Measurements from ENCODE around the gene POU6F2. TPM values are rescaled to one million over a fixed set of nuclear protein-coding genes. Genes with fewer than 3 reads are reported as not detected.

POU6F2 gene
- total RNA-seq, 1 experiment from 2014 or later: not detected

- no peak for DNase-seq
- no peaks in the 10 kb centered on the region for H3F3A ChIP-seq (ENCODE audit: low read length, unreplicated experiment)
- peaks cover 24% of the 10 kb centered on the region for H3K27me3 ChIP-seq (ENCODE audit: low read length)
- no peaks in the 10 kb centered on the region for H3K4me1 ChIP-seq (ENCODE audit: insufficient read depth, low read length)
- H3K9ac ChIP-seq (ENCODE audit: low read length): no peak overlapping the region
- no peak overlapping the region for H3K4me2 ChIP-seq (ENCODE audit: low read length)
- no peaks in the 10 kb centered on the region for H3K79me2 ChIP-seq (ENCODE audit: low read length)
- H3K9me3 ChIP-seq (ENCODE audit: low read length): no peaks in the 10 kb centered on the region
- no peak overlapping the region for H3K4me3 ChIP-seq (ENCODE audit: low read length)
- H3K36me3 ChIP-seq (ENCODE audit: low read depth, low read length): no peaks in the 10 kb centered on the region
- H3K27ac ChIP-seq (ENCODE audit: low read length): no peak overlapping the region
- BruUV-seq (replicated peaks): no TSS peak
- H4K20me1 ChIP-seq (ENCODE audit: low read length): no peaks in the 10 kb centered on the region
- ChIA-PET CTCF (no interaction called here), POLR2A (ENCODE audit: unreplicated experiment) (no interaction called here)
- H2AFZ ChIP-seq (ENCODE audit: low read length): no peak overlapping the region
- intact Hi-C loops (cut with micrococcal nuclease): no loop called here
- TF ChIP-seq EZH2phosphoT487 (IDR thresholded peaks at IDR 0.05; ENCODE audit: borderline replicate concordance, low read length) (no peak), CTCF (conservative IDR thresholded peaks at IDR 0.05; ENCODE audit: low read depth, low read length) (no peak)
- ATAC-seq: no peak
- no peaks in the 10 kb centered on the region for H3K9me2 ChIP-seq (replicated peaks; ENCODE audit: low read length)
Observed at GRCh38 chr7:39421661-39422060, 444.0 kb downstream of the POU6F2 start.

GRCh38 chr7:39428221-39428620 lies 450.5 kb downstream of the POU6F2 start:
- H3K4me1 ChIP-seq (ENCODE audit: insufficient read depth, low read length): peaks cover 15% of the 10 kb centered on the region
- H3F3A ChIP-seq (ENCODE audit: low read length, unreplicated experiment): no peaks in the 10 kb centered on the region
- peak; percentile 95 for ATAC-seq
- H3K4me3 ChIP-seq (ENCODE audit: low read length): no peak overlapping the region
- ChIA-PET POLR2A (ENCODE audit: unreplicated experiment) (no interaction called here), CTCF (interaction anchor here (0.6 kb wide), 1 partner anchor 36 kb away, joined by 3 read pairs; no protein-coding TSS in a partner anchor)
- TF ChIP-seq EZH2phosphoT487 (IDR thresholded peaks at IDR 0.05; ENCODE audit: borderline replicate concordance, low read length) (no peak), EZH2 (IDR thresholded peaks at IDR 0.05; ENCODE audit: low read length, unreplicated experiment) (no peak), CTCF (conservative IDR thresholded peaks at IDR 0.05; ENCODE audit: low read depth, low read length) (no peak)
- H3K27me3 ChIP-seq (ENCODE audit: low read length): peaks cover 16% of the 10 kb centered on the region; the same call in 1 of the 2 replicates
- DNase-seq: peak; percentile 78
- no peak overlapping the region for H3K27ac ChIP-seq (ENCODE audit: low read length)
- no peak overlapping the region for H3K9ac ChIP-seq (ENCODE audit: low read length)
- BruUV-seq (replicated peaks): no TSS peak
- H3K36me3 ChIP-seq (ENCODE audit: low read depth, low read length): no peaks in the 10 kb centered on the region
- H3K9me2 ChIP-seq (replicated peaks; ENCODE audit: low read length): no peaks in the 10 kb centered on the region
- no peak overlapping the region for H2AFZ ChIP-seq (ENCODE audit: low read length)
- H3K4me2 ChIP-seq (ENCODE audit: low read length): no peak overlapping the region
- H3K79me2 ChIP-seq (ENCODE audit: low read length): no peaks in the 10 kb centered on the region
- H3K9me3 ChIP-seq (ENCODE audit: low read length): no peaks in the 10 kb centered on the region
- H4K20me1 ChIP-seq (ENCODE audit: low read length): no peaks in the 10 kb centered on the region
- intact Hi-C loops (cut with micrococcal nuclease): no loop called here

GRCh38 chr7:39429421-39429820 lies 451.7 kb downstream of the POU6F2 start:
- no TSS peak for BruUV-seq (replicated peaks)
- Histone ChIP-seq H2AFZ (ENCODE audit: low read length) (no peak overlapping the region), H3K9ac (ENCODE audit: low read length) (no peak overlapping the region), H3K9me3 (ENCODE audit: low read length) (no peaks in the 10 kb centered on the region), H3K27ac (ENCODE audit: low read length) (no peak overlapping the region), H3K27me3 (ENCODE audit: low read length) (peaks cover 16% of the 10 kb centered on the region; the same call in 1 of the 2 replicates), H3K4me3 (ENCODE audit: low read length) (no peak overlapping the region), H3K9me2 (replicated peaks; ENCODE audit: low read length) (no peaks in the 10 kb centered on the region), H3K36me3 (ENCODE audit: low read depth, low read length) (no peaks in the 10 kb centered on the region), H3K4me1 (ENCODE audit: insufficient read depth, low read length) (peaks cover 15% of the 10 kb centered on the region), H3K4me2 (ENCODE audit: low read length) (no peak overlapping the region), H3F3A (ENCODE audit: low read length, unreplicated experiment) (no peaks in the 10 kb centered on the region), H3K79me2 (ENCODE audit: low read length) (no peaks in the 10 kb centered on the region), H4K20me1 (ENCODE audit: low read length) (no peaks in the 10 kb centered on the region)
- no peak for TF ChIP-seq CTCF (conservative IDR thresholded peaks at IDR 0.05; ENCODE audit: low read depth, low read length)
- no peak for TF ChIP-seq EZH2 (IDR thresholded peaks at IDR 0.05; ENCODE audit: low read length, unreplicated experiment)
- TF ChIP-seq EZH2phosphoT487 (IDR thresholded peaks at IDR 0.05; ENCODE audit: borderline replicate concordance, low read length): no peak
- CTCF ChIA-PET: no interaction called here
- DNase-seq (peak; percentile 10), ATAC-seq (no peak)
- intact Hi-C loops (cut with micrococcal nuclease): no loop called here
- POLR2A ChIA-PET (ENCODE audit: unreplicated experiment): no interaction called here

Measured in PC-3 (cell line).